HEK293T (cell line): ENCODE results near the gene ARMH3.

Experiments
- ELF4 ChIP-seq: fragments of 450-650 bp; IDR thresholded peaks from 2 replicates; pipeline ENCODE4 v1.6.1; 2017; ENCODE audit warnings: antibody characterized with exemption
- FOXK2 ChIP-seq: fragments of 450-650 bp; IDR thresholded peaks from 2 replicates; pipeline ENCODE4 v1.6.1; 2016; ENCODE audit warnings: mild to moderate bottlenecking
- NFRKB ChIP-seq: fragments of 450-650 bp; IDR thresholded peaks from 2 replicates; pipeline ENCODE4 v1.6.1; 2016; ENCODE audit warnings: mild to moderate bottlenecking, moderate library complexity
- SP1 ChIP-seq: fragments of 450-650 bp; IDR thresholded peaks from 2 replicates; pipeline ENCODE4 v1.6.1; 2017
- TARDBP ChIP-seq: fragments of 450-650 bp; IDR thresholded peaks from 2 replicates; pipeline ENCODE4 v1.6.1; 2016

- TF ChIP-seq ELF4 (no peak), SP1 (no peak), NFRKB (no peak), TARDBP (no peak), FOXK2 (no peak)
Measured at GRCh38 chr10:101829561-101830315, 226.2 kb downstream of the ARMH3 start.
